Activated CD4-positive, CD25-positive, alpha-beta regulatory T cell treated with anti-CD3 and anti-CD28 coated beads, Interleukin-2, amount 50 U/mL, for 16 hours (primary cell): Measurements from ENCODE around the gene GRM2.

Source experiments
- DNase-seq: peaks from one replicate; pipeline ENCODE4 v3.0.0-alpha.2; 2020; ENCODE audit warnings: low read depth, low spot score

Gene GRM2

GRCh38 chr3:51706788-51707731 lies at the start of gene GRM2:
Gene GRM2, plus strand, starts transcription at chr3:51707068. Its CDS starts 1,916 bp downstream, at chr3:51708984.
- DNase-seq, result no peak

- no peak for DNase-seq
Observed at GRCh38 chr3:51657234-51657633, 49.6 kb upstream of the GRM2 start.

GRCh38 chr3:51659942-51660341 lies 46.9 kb upstream of the GRM2 start:
- no peak for DNase-seq

- no peak for DNase-seq
Observed at GRCh38 chr3:51662456-51662855, 44.4 kb upstream of the GRM2 start.

GRCh38 chr3:51668756-51669155 lies 38.1 kb upstream of the GRM2 start:
- DNase-seq, result no peak

GRCh38 chr3:51669241-51670052 lies 37.4 kb upstream of the GRM2 start:
- peak; percentile 64 for DNase-seq

GRCh38 chr3:51670053-51670822 lies 36.6 kb upstream of the GRM2 start:
- no peak for DNase-seq

GRCh38 chr3:51670823-51671733 lies 35.8 kb upstream of the GRM2 start, which contains the start of gene TEX264:
Gene TEX264, plus strand, starts transcription at chr3:51671252. Its CDS starts 3,053 bp downstream, at chr3:51674305.
- DNase-seq, result peak; percentile 86

GRCh38 chr3:51671734-51672475 lies 35.0 kb upstream of the GRM2 start:
- DNase-seq, result no peak

- DNase-seq, result no peak
Observed at GRCh38 chr3:51673181-51673801, 33.6 kb upstream of the GRM2 start.

- no peak for DNase-seq
Observed at GRCh38 chr3:51673802-51674654, 32.8 kb upstream of the GRM2 start.

- no peak for DNase-seq
Observed at GRCh38 chr3:51675201-51675611, 31.7 kb upstream of the GRM2 start.

GRCh38 chr3:51676102-51676640 lies 30.7 kb upstream of the GRM2 start:
- DNase-seq, result no peak

- DNase-seq, result no peak
Observed at GRCh38 chr3:51677358-51677757, 29.5 kb upstream of the GRM2 start.

GRCh38 chr3:51678186-51678585 lies 28.7 kb upstream of the GRM2 start:
- DNase-seq, result no peak

- DNase-seq, result no peak
Observed at GRCh38 chr3:51678641-51679040, 28.2 kb upstream of the GRM2 start.

- no peak for DNase-seq
Observed at GRCh38 chr3:51679318-51679717, 27.6 kb upstream of the GRM2 start.

GRCh38 chr3:51679777-51680176 lies 27.1 kb upstream of the GRM2 start:
- DNase-seq, result no peak
